Ovary (tissue), 3 donors: Measurements from ENCODE around the gene BTRC.

Experiments
- EP300 ChIP-seq: sonication (generic); formaldehyde crosslinking; IDR thresholded peaks from one replicate; pipeline ENCODE4 v1.6.1; 2017; ENCODE audit warnings: antibody characterized with exemption
- POLR2A ChIP-seq: fragments of 450-650 bp; IDR thresholded peaks from one replicate; pipeline ENCODE4 v1.6.1; 2017; ENCODE audit warnings: antibody characterized with exemption, mild to moderate bottlenecking, moderate library complexity
- TF ChIP-seq, protein P1 (sequence below), 3 donors: fragments of 450-650 bp in 2 of 3; fragments of 200-600 bp in 1 of 3; IDR thresholded peaks; one replicate each; pipeline versions ENCODE4 v1.5.1 to v1.8.0; 2016 to 2022; ENCODE audit warnings: antibody characterized with exemption in 3 of 3, mild to moderate bottlenecking in 1 of 3
- donor health status: DM: no; HTN: no; CAD: no.

DNA sequence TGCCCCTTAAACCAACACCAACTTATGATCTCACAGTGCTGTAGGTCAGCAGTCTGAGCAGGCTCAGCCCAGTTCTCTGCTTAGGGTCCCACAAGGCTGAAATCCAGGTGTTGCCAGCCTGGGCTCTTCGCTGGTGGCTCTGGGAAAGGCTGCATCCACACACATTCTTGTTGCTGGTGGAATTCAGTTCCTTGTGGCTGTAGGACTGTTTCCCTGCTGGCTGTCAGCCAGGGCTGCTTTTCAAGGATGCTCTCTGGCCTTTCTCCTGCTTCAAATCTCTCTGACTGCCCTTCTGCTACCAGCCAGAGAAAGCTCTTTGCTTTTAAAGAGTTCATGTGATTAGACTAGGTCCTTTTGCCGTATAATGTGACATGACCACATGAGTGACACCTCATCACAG, 218.8 kb downstream of the BTRC start:
- TF ChIP-seq, protein P1, sequence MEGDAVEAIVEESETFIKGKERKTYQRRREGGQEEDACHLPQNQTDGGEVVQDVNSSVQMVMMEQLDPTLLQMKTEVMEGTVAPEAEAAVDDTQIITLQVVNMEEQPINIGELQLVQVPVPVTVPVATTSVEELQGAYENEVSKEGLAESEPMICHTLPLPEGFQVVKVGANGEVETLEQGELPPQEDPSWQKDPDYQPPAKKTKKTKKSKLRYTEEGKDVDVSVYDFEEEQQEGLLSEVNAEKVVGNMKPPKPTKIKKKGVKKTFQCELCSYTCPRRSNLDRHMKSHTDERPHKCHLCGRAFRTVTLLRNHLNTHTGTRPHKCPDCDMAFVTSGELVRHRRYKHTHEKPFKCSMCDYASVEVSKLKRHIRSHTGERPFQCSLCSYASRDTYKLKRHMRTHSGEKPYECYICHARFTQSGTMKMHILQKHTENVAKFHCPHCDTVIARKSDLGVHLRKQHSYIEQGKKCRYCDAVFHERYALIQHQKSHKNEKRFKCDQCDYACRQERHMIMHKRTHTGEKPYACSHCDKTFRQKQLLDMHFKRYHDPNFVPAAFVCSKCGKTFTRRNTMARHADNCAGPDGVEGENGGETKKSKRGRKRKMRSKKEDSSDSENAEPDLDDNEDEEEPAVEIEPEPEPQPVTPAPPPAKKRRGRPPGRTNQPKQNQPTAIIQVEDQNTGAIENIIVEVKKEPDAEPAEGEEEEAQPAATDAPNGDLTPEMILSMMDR (IDR thresholded peaks at IDR 0.05), result no peak
- TF ChIP-seq POLR2A (no peak), EP300 (no peak)
